MCF 10A (cell line): Measurements from ENCODE around the gene ITPKC. TPM values are rescaled to one million over a fixed set of nuclear protein-coding genes. Genes with fewer than 3 reads are reported as not detected.
A peak's percentile ranks its signal among the peaks of the same experiment; 100 is the strongest.

ENCODE experiments used
- BruUV-seq: library from RNA; stranded (reverse); fragments of 400-500 nt; replicated peaks from 2 replicates; lab custom pipeline; 2021; lab: Mats Ljungman, UMichigan
- CTCF ChIA-PET: fragments of 300-600 bp; sonication (Branson Sonifier 250); formaldehyde crosslinking; extraction: SDS; loops from one replicate; lab custom pipeline; 2021; ENCODE audit warnings: antibody characterized with exemption, inconsistent platforms; lab: Yijun Ruan, JAX
- POLR2A ChIA-PET: fragments of 300-600, 350-650 bp; sonication (Branson Sonifier 250); formaldehyde crosslinking; extraction: SDS; loops from one replicate; lab custom pipeline; 2020; ENCODE audit warnings: antibody characterized with exemption, inconsistent platforms; lab: Yijun Ruan, JAX
- DNase-seq: peaks from one replicate; pipeline ENCODE4 v3.0.0-alpha.2; 2018; ENCODE audit not compliant: unreplicated experiment
- H3K27ac Mint-ChIP-seq: one replicate; pipeline ENCODE4 v1.8.0; 2022; ENCODE audit warnings: mild to moderate bottlenecking, low read depth, mixed read lengths; ENCODE audit not compliant: unreplicated experiment
- H3K27me3 Mint-ChIP-seq: one replicate; pipeline ENCODE4 v1.8.0; 2022; ENCODE audit warnings: mixed read lengths; ENCODE audit not compliant: insufficient read depth, unreplicated experiment
- H3K36me3 Mint-ChIP-seq: one replicate; pipeline ENCODE4 v1.8.0; 2022; ENCODE audit warnings: mild to moderate bottlenecking, moderate library complexity, mixed read lengths; ENCODE audit not compliant: insufficient read depth, unreplicated experiment
- H3K4me1 Mint-ChIP-seq: one replicate; pipeline ENCODE4 v1.8.0; 2022; ENCODE audit warnings: mixed read lengths; ENCODE audit not compliant: insufficient read depth, unreplicated experiment
- H3K4me3 Mint-ChIP-seq: one replicate; pipeline ENCODE4 v1.8.0; 2022; ENCODE audit warnings: mild to moderate bottlenecking, moderate library complexity, mixed read lengths; ENCODE audit not compliant: unreplicated experiment
- H3K9me3 Mint-ChIP-seq: one replicate; pipeline ENCODE4 v1.8.0; 2022; ENCODE audit warnings: mixed read lengths; ENCODE audit not compliant: unreplicated experiment
- CTCF ChIP-seq: fragments of 200-600 bp; IDR thresholded peaks from one replicate; pipeline ENCODE4 v1.8.0; 2022; ENCODE audit warnings: antibody characterized with exemption, mild to moderate bottlenecking; ENCODE audit not compliant: unreplicated experiment
- intact Hi-C: fragments of 100-400 bp; cut with micrococcal nuclease; formaldehyde crosslinking; loops from 2 replicates; pipeline ENCODE4 v1.14.1; 2022
- total RNA-seq: library from RNA; stranded (reverse); gene quantifications from 2 replicates; pipeline ENCODE4 v1.2.3, GENCODE V29; 2022

The ITPKC gene
- total RNA-seq, 1 experiment from 2014 or later = 33.2 TPM

GRCh38 chr19:40774916-40775631 lies 58.2 kb downstream of the ITPKC start, which contains the start of gene MIA:
TSS of gene MIA (plus strand) at chr19:40775521. CDS start at chr19:40775543, 22 bp downstream.
- intact Hi-C loops = no loop called here
- H3K36me3 Mint-ChIP-seq = peaks cover 5% of the 10 kb centered on the region

GRCh38 chr19:40775632-40776022 lies 58.7 kb downstream of the ITPKC start:
- intact Hi-C loops = no loop called here
- H3K4me3 Mint-ChIP-seq = no peak overlapping the region
- no peaks in the 10 kb centered on the region for H3K27me3 Mint-ChIP-seq
- no peaks in the 10 kb centered on the region for H3K36me3 Mint-ChIP-seq
- no peak overlapping the region for H3K27ac Mint-ChIP-seq
- BruUV-seq = no TSS peak
- DNase-seq = no peak
- ChIA-PET CTCF (no interaction called here), POLR2A (interaction anchor here (2.9 to 4.4 kb wide), 2 partner anchors 26 to 56 kb away, joined by 25 to 55 read pairs; partner anchors contain the start of genes ACTMAP and SNRPA)
- peaks cover 19% of the 10 kb centered on the region for H3K4me1 Mint-ChIP-seq
- no peak for TF ChIP-seq CTCF
- H3K9me3 Mint-ChIP-seq = no peaks in the 10 kb centered on the region

More at GRCh38 chr19:40774916-40775631, 58.2 kb downstream of the ITPKC start, which contains the start of gene MIA:
- no peak for TF ChIP-seq CTCF
- no peaks in the 10 kb centered on the region for H3K27me3 Mint-ChIP-seq
- DNase-seq = no peak
- H3K9me3 Mint-ChIP-seq = no peaks in the 10 kb centered on the region
- H3K4me1 Mint-ChIP-seq = peaks cover 19% of the 10 kb centered on the region
- ChIA-PET CTCF (interaction anchor here (0.6 kb wide), 1 partner anchor 33 kb away, joined by 3 read pairs; no protein-coding TSS in a partner anchor), POLR2A (interaction anchor here (4.4 kb wide), 1 partner anchor 26 kb away, joined by 55 read pairs; the partner anchor contains the start of genes ACTMAP and SNRPA)
- no peak within 1 kb of the TSS for H3K4me3 Mint-ChIP-seq
- H3K27ac Mint-ChIP-seq = no peak within 1 kb of the TSS
- no TSS peak for BruUV-seq

GRCh38 chr19:40776364-40776763 lies 59.5 kb downstream of the ITPKC start:
- ChIA-PET CTCF (no interaction called here), POLR2A (interaction anchor here (1.2 to 4.4 kb wide), 5 partner anchors 24 to 113 kb away, joined by 5 to 55 read pairs (median 30); partner anchors contain the start of genes ACTMAP, COQ8B, ITPKC and SNRPA)
- DNase-seq = no peak
- TF ChIP-seq CTCF = no peak
- no TSS peak for BruUV-seq
- intact Hi-C loops = no loop called here
- peaks cover 24% of the 10 kb centered on the region for H3K4me1 Mint-ChIP-seq
- H3K4me3 Mint-ChIP-seq = no peak overlapping the region
- H3K27me3 Mint-ChIP-seq = no peaks in the 10 kb centered on the region
- peak overlapping the region; percentile 86 for H3K27ac Mint-ChIP-seq
- no peaks in the 10 kb centered on the region for H3K36me3 Mint-ChIP-seq
- H3K9me3 Mint-ChIP-seq = no peaks in the 10 kb centered on the region

- peak; percentile 93 for DNase-seq
- CTCF ChIA-PET = interaction anchor here (0.8 to 1.1 kb wide), 2 partner anchors 10 to 114 kb away, joined by 4 to 6 read pairs; no protein-coding TSS in a partner anchor
- Mint-ChIP-seq H3K27me3 (no peaks in the 10 kb centered on the region), H3K27ac (peak overlapping the region; percentile 86), H3K36me3 (no peaks in the 10 kb centered on the region), H3K4me1 (peaks cover 25% of the 10 kb centered on the region), H3K9me3 (no peaks in the 10 kb centered on the region), H3K4me3 (peak overlapping the region; percentile 83)
- TF ChIP-seq CTCF = no peak
- POLR2A ChIA-PET = interaction anchor here (0.6 to 4.4 kb wide), 24 partner anchors 10 to 487 kb away, joined by 3 to 55 read pairs (median 5); partner anchors contain the start of genes ACTMAP, AXL, COQ8B and EGLN2
- no TSS peak for BruUV-seq
- intact Hi-C loops = no loop called here
Observed at GRCh38 chr19:40776932-40777644, 60.2 kb downstream of the ITPKC start.
